Astrocyte of the hippocampus (primary cell): ENCODE measurements around the gene HLA-DOA.

ENCODE experiments used
- DNase-seq: peaks from one replicate; pipeline ENCODE4 v3.0.0; 2011; ENCODE audit warnings: low read depth, low spot score

HLA-DOA gene

DNA sequence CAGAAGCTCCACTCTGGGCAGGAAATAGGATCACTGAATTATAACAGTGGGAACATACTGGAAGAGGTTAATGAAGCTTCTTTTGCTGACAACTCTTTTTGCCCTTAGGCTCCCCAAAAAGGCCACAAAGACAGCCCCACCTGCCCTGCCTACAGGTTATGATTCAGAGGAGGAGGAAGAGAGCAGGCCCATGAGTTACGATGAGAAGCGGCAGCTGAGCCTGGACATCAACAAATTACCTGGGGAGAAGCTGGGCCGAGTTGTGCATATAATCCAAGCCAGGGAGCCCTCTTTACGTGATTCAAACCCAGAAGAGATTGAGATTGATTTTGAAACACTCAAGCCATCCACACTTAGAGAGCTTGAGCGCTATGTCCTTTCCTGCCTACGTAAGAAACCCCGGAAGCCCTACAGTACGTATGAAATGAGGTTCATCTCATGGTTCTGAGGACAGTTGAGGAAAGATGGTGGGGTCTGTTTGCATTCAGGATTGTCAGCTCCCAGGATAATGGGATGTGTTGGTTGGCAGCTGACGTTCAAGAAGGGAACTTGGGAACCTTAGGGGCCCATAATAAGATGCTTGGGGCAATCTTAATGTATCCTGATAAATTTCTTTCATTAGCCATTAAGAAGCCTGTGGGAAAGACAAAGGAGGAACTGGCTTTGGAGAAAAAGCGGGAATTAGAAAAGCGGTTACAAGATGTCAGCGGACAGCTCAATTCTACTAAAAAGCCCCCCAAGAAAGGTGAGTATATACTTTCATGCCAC, 29.5 kb downstream of the HLA-DOA start:
- no peak for DNase-seq

DNA sequence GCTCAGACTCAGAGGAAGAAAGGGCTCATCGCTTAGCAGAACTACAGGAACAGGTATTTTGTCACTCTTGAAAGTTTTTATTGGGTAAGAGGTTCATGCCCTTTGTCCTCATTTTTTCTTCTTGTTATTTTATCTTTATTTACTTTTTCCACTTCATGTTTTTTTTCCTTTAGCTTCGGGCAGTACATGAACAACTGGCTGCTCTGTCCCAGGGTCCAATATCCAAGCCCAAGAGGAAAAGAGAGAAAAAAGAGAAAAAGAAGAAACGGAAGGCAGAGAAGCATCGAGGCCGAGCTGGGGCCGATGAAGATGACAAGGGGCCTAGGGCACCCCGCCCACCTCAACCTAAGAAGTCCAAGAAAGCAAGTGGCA, 31.5 kb downstream of the HLA-DOA start:
- no peak for DNase-seq

DNA sequence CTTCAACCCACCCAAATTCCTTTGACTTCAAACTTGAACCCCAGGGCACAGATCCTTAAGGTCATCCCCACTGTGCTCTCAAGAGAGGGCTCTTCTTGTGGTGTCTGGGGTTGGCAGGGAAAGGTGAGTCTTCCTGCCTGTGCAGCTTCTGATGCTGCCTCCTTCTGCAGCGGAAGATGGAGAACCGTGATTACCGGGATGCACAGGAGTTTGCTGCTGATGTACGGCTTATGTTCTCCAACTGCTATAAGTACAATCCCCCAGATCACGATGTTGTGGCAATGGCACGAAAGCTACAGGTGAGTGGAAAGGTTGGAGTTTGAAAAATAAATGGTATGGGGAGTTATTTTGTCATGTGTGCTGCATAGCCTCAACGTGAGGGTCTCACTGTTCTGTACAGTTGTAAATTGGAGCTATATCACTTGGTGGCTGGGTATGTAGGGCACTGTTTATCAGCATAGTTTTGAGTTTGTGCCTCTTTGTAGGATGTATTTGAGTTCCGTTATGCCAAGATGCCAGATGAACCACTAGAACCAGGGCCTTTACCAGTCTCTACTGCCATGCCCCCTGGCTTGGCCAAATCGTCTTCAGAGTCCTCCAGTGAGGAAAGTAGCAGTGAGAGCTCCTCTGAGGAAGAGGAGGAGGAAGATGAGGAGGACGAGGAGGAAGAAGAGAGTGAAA, 32.0 kb downstream of the HLA-DOA start:
- no peak for DNase-seq

DNA sequence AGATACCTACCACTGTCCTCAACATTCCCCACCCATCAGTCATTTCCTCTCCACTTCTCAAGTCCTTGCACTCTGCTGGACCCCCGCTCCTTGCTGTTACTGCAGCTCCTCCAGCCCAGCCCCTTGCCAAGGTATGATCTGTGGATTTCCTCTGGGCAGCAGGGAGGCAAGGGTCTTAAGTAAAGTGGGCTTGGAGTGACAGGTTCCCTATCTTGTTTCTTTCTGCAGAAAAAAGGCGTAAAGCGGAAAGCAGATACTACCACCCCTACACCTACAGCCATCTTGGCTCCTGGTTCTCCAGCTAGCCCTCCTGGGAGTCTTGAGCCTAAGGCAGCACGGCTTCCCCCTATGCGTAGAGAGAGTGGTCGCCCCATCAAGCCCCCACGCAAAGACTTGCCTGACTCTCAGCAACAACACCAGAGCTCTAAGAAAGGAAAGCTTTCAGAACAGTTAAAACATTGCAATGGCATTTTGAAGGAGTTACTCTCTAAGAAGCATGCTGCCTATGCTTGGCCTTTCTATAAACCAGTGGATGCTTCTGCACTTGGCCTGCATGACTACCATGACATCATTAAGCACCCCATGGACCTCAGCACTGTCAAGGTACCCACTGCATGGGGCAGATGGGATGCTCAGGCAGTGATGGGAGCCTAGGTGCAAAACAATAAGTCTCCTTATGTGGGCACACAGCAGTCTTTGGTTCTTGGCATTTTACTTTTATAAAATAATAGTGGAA, 32.9 kb downstream of the HLA-DOA start:
- no peak for DNase-seq

GRCh38 chr6:32975886-32976285, 33.5 kb downstream of the HLA-DOA start:
- DNase-seq, result no peak

GRCh38 chr6:32974541-32975308, 34.7 kb downstream of the HLA-DOA start:
- no peak for DNase-seq

GRCh38 chr6:32974016-32974333, 35.4 kb downstream of the HLA-DOA start:
- peak; percentile 63 for DNase-seq

DNA sequence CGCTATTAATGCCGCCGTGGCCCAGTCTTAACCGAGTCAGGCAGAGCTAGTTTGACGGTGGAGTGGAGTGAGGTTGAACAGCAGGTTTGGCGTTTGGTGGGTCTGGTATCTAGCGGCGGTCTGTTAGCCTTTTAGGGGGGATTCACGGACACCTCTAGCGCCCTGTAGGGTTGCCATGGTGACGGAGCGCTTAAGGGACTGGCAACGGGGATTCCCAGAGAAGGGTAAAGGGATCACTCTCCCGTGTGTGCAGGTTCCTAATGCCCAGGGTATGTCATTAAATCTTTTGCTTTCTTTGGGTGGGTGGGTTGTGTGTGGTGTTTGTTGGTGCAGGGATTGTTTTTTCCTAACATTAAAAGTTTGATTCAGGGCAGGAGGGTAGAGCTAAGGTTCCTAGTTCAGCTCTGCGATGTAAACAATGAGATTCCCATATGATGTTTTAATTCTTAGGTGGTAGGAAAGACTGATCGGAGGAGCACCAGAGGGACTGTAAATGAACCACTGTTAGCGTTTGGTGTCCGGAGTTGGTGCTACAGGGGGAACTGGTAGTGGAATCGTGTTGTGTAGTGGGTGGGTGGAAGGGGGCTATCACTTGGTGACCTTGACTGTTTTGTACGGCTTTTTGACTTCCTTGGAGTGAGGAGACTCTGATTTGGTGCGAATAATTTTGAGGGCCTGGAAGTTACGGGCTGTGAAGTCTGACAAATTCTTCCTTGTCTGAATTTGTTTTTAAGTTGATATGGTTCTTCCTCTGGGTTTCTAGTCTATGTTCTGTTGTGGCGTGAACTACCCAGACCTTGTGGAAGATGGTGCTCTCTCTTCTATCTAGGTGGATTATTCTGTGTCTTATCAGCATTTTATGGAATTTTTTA, 36.0 kb downstream of the HLA-DOA start:
- DNase-seq, result peak; percentile 60

DNA sequence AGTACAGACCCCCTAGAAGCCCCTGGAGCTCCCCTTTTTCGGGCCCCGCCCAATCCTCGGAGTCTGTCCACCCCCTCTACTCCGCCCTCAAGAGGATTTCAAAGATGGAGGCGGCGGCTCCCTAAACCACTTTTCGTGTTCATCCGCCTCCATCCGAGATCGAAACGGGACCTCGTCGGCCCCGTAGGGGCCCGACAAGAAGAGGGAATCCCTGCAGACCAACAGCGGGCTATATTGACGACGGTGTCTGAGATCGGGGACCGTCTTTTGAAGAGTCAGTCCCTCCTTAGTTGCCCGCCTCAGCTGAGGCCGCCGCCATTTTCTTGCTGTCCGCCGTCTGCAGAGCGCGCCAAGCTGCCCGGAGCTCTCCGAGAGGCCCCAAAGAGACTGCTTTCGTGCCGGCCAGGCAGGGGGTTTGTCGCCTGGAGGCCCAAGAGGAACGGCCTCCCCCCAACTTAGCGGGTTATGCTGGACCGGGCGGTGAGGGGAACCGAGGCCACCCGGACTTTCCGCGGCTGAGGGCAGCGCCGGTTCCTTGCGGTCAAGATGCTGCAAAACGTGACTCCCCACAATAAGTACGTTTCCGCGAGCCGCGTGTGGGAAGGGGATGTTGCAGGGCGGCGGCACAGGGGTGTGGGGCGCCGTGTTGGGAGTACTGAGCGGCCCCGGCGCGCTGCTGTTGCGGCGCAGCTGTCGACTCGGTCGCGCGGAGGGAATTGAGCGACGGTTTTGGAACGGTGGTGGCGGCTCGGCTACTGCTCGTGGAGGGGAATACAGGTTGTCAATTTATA, 36.8 kb downstream of the HLA-DOA start:
- peak; percentile 32 for DNase-seq

DNA sequence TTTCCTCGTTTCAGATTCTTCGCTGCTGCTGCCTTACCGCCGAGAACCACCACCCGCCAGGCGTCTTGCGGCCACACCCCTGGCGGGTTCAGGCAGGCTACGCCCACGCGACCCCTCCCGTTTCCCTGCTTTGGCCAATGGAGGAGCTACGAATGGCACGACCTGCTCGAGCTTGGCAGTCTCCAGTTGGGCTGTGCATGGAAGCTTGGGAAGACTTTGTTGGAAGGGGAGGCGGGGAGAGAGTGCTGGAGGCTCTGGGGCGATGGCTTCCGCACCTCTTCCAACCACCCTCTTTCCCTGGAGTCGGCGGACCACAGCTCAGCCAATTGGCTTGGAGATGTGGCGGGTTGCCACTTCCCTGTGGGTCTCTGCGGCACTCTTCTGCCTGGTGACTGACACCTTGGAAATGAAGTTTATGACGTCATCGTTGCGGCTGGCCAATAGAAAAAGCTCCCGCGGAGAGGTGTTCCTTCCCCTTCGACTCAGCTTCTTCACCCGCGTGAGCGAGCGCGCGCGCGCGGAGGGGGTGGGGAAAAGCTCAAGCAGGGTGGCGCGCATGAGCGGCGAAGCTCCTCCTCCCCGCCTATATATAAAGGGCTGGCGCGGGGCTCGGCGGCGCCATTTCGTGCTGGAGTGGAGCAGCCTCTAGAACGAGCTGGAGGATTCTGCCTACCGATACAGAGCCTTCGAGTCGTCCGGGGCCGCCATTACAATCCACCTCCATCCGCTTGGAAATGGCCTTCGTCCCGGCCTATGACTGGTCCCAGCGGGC, 37.6 kb downstream of the HLA-DOA start:
- peak; percentile 100 for DNase-seq

DNA sequence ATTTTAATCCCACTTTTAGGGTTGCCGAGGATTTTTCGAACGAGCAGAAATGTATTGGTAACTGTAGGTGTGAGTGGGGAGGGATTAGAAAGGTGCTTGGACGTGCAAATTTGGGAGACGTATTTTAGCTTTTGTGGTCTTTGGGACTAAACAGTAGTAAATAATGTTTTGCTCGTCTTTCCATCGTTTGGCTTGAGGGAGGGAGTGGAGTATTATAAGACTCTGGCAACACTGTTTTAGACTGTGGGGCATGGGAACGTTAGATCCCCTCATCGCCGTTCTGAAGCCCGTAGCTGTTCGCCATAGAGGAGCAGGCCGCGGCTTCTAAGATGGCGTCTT, 38.2 kb downstream of the HLA-DOA start:
- no peak for DNase-seq

DNA sequence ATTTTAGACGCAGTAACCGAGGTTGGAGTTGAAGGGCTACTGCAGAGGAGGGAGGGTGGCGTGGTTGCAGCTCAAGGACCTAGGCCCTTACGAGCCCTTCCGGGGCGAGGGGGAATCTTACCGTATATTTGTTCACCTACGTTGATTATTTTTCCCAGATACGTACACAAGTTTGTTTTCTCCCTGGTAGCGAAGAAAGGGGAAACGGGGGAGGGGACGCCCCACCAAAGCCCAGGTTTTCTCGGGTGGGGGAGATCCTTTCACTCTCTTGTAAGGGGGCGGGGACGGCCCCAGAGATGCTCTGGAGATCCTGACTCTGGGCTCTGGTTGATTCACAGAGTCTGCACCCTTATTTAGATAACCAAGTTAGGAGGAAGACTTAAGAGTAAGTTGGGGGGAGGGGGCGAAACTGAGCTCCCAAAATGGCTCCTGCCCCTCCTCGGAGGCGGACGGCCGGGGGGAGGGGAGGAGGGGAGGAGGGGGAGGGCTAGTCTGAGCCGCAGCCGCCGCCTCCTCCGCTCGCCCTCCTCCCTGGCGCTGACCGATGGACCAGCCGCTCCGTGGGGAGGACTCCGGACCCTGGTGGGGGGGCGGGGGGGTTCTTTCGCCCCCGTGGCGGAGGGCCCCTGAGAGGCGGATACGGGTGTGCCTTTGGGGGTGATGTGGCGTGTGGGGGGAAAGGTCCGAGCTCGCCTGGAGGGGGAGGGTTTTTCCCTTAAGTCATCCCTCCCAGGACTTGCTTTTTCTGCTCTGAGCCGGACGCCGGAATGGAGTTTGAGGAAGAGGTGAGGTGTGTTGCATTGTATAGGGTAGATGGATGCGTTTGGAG, 38.8 kb downstream of the HLA-DOA start:
- peak; percentile 94 for DNase-seq

- DNase-seq, result peak; percentile 91
Observed at GRCh38 chr6:32969685-32970412, 39.5 kb downstream of the HLA-DOA start.

DNA sequence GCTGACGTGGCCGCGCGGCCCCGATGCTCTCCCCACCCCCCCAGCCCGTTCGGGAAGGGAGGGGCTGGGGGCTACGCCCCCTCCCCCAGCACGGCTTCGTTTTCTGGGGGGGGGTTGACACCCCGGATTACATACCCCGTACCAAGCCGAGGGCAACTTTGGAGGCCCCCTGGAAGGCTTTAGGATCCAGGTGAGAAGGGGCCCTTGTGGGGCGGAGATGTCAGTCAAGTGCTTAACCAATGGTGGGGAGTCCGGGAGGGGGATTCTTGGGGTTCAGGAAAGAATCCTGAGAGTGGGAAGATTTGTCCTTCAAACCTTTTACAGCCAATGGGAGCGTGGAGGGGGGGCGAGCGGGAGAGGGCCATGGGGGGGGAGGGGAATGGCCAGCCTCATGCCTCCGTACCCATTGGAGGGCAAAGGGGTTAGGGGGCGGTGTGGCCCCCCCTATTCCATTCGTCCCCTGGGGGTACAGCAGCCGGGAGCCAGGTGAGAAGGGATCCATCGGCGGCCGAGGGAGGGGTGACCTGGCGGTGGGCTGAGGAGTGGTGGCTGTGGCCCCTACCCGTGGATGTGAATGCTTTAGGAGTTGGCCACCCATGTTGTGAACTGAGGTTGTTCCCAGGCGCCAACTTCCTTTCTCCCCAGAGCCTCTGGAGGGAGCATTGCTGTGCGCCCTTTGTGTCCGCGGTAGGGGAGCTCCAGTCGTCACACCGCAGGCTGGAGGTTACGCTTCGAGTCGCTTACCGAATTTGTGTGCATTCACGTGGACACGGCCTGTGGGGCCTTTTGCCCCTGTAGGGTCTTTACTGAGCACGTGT, 40.3 kb downstream of the HLA-DOA start:
- DNase-seq, result peak; percentile 87

DNA sequence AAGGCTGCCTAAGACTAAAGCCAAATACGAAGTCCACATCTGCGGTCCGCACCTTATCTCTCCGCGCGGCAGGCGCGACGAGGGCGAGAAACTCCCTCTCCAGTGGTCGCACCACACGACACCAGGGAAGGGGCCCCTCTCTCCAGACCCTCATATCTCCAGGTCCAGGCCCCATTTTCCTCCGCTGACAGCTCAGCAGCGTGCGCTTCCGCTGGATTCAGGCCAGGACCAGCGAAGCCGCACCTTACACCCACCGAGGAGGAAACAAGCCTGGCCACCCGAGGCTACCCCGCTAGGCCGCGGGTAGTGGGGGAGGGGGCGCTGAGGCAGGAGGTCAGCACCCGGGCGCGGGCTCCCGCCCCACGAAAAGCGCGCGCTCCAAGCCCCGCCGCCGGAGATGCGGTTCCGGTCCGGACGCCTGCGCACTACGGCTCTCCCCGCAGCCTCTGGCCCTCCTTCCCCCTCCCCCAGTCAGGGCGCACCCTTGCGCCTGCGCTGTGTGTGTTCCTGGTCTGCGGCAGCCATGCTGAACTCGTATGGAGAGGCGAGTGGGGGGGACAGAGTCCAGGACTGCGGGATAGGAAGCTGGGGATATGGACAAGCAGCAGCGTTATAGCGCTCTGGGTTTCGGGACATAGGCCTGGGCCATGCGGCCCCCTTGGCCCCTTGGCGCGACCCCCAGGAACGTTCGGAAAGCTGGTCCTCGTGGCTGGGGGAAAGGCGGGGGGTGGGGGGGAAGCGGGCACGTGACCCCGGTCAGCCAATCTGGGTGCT, 41.1 kb downstream of the HLA-DOA start, which contains the start of gene BRD2:
Gene BRD2, plus strand, starts transcription at position 502 of the 774 bp plus-strand sequence. CDS start 4,305 bp downstream, outside the sequence.
- peak; percentile 99 for DNase-seq
